Activated naive CD4-positive, alpha-beta T cell treated with anti-CD3 and anti-CD28 coated beads, Interleukin-2, amount 10 ng/mL, durations not matched to agents 7 days and 5 days (primary cell): ENCODE measurements around the gene GPATCH8.

Experiments used
- CTCF ChIA-PET: fragments of 350-600 bp; sonication (Branson Sonifier 250); formaldehyde crosslinking; loops from one replicate; lab custom pipeline; 2021; ENCODE audit warnings: antibody characterized with exemption; lab: Charles Lee
- DNase-seq: peaks from one replicate; pipeline ENCODE4 v3.0.0-alpha.2; 2020
- H3K27ac Mint-ChIP-seq: one replicate; pipeline ENCODE4 v1.8.0; 2021; ENCODE audit warnings: mild to moderate bottlenecking, moderate library complexity, mixed read lengths
- H3K27me3 Mint-ChIP-seq: one replicate; pipeline ENCODE4 v1.8.0; 2021; ENCODE audit warnings: mild to moderate bottlenecking, mixed read lengths
- H3K36me3 Mint-ChIP-seq: one replicate; pipeline ENCODE4 v1.8.0; 2021; ENCODE audit warnings: mixed read lengths
- H3K4me1 Mint-ChIP-seq: one replicate; pipeline ENCODE4 v1.8.0; 2021; ENCODE audit warnings: mixed read lengths
- H3K4me3 Mint-ChIP-seq: one replicate; pipeline ENCODE4 v1.8.0; 2021; ENCODE audit warnings: mild to moderate bottlenecking, moderate library complexity, mixed read lengths
- H3K9me3 Mint-ChIP-seq: one replicate; pipeline ENCODE4 v1.8.0; 2021; ENCODE audit warnings: mixed read lengths

Gene GPATCH8

GRCh38 chr17:44451832-44452231 is 51.4 kb downstream of the GPATCH8 start:
- H3K36me3 Mint-ChIP-seq = peaks cover 2% of the 10 kb centered on the region
- H3K4me1 Mint-ChIP-seq = peaks cover 4% of the 10 kb centered on the region
- no peaks in the 10 kb centered on the region for H3K27me3 Mint-ChIP-seq
- no peak overlapping the region for H3K27ac Mint-ChIP-seq
- H3K9me3 Mint-ChIP-seq = no peaks in the 10 kb centered on the region
- CTCF ChIA-PET = no interaction called here
- no peak overlapping the region for H3K4me3 Mint-ChIP-seq
- DNase-seq = no peak

- H3K36me3 Mint-ChIP-seq = peaks cover 2% of the 10 kb centered on the region
- H3K27ac Mint-ChIP-seq = no peak overlapping the region
- DNase-seq = no peak
- peaks cover 4% of the 10 kb centered on the region for H3K4me1 Mint-ChIP-seq
- H3K27me3 Mint-ChIP-seq = no peaks in the 10 kb centered on the region
- H3K9me3 Mint-ChIP-seq = no peaks in the 10 kb centered on the region
- H3K4me3 Mint-ChIP-seq = no peak overlapping the region
- CTCF ChIA-PET = no interaction called here
Measured at GRCh38 chr17:44451016-44451627, 52.1 kb downstream of the GPATCH8 start.

- Mint-ChIP-seq H3K4me3 (no peak overlapping the region), H3K27ac (no peak overlapping the region), H3K27me3 (no peaks in the 10 kb centered on the region), H3K36me3 (peaks cover 2% of the 10 kb centered on the region), H3K9me3 (no peaks in the 10 kb centered on the region), H3K4me1 (peaks cover 4% of the 10 kb centered on the region)
- DNase-seq = no peak
- CTCF ChIA-PET = no interaction called here
Measured at GRCh38 chr17:44448412-44448811, 54.8 kb downstream of the GPATCH8 start.

GRCh38 chr17:44444735-44445105 is 58.5 kb downstream of the GPATCH8 start:
- Mint-ChIP-seq H3K27me3 (no peaks in the 10 kb centered on the region), H3K9me3 (no peaks in the 10 kb centered on the region), H3K27ac (no peak overlapping the region), H3K4me3 (no peak overlapping the region), H3K36me3 (peaks cover 5% of the 10 kb centered on the region), H3K4me1 (peaks cover 4% of the 10 kb centered on the region)
- no peak for DNase-seq
- CTCF ChIA-PET = no interaction called here

- no peak overlapping the region for H3K4me3 Mint-ChIP-seq
- DNase-seq = no peak
- peaks cover 10% of the 10 kb centered on the region for H3K36me3 Mint-ChIP-seq
- peaks cover 14% of the 10 kb centered on the region for H3K4me1 Mint-ChIP-seq
- H3K27ac Mint-ChIP-seq = no peak overlapping the region
- CTCF ChIA-PET = no interaction called here
- H3K9me3 Mint-ChIP-seq = no peaks in the 10 kb centered on the region
- H3K27me3 Mint-ChIP-seq = no peaks in the 10 kb centered on the region
Measured at GRCh38 chr17:44442806-44443205, 60.4 kb downstream of the GPATCH8 start.

- peaks cover 21% of the 10 kb centered on the region for H3K36me3 Mint-ChIP-seq
- no peak overlapping the region for H3K4me3 Mint-ChIP-seq
Measured at GRCh38 chr17:44439168-44439567, 64.0 kb downstream of the GPATCH8 start.

GRCh38 chr17:44438636-44439035 is 64.6 kb downstream of the GPATCH8 start:
- no peak overlapping the region for H3K4me3 Mint-ChIP-seq
- DNase-seq = no peak
- no peaks in the 10 kb centered on the region for H3K27me3 Mint-ChIP-seq
- H3K4me1 Mint-ChIP-seq = peaks cover 14% of the 10 kb centered on the region
- no peak overlapping the region for H3K27ac Mint-ChIP-seq
- H3K9me3 Mint-ChIP-seq = no peaks in the 10 kb centered on the region
- peaks cover 23% of the 10 kb centered on the region for H3K36me3 Mint-ChIP-seq
- CTCF ChIA-PET = interaction anchor here (0.6 kb wide), 1 partner anchor 9 kb away, joined by 3 read pairs; no protein-coding TSS in a partner anchor

More at GRCh38 chr17:44439168-44439567, 64.0 kb downstream of the GPATCH8 start:
- Mint-ChIP-seq H3K4me1 (peaks cover 14% of the 10 kb centered on the region), H3K9me3 (no peaks in the 10 kb centered on the region), H3K27me3 (no peaks in the 10 kb centered on the region), H3K27ac (no peak overlapping the region)
- CTCF ChIA-PET = interaction anchor here (0.6 kb wide), 1 partner anchor 8 kb away, joined by 3 read pairs; no protein-coding TSS in a partner anchor
- no peak for DNase-seq

- H3K36me3 Mint-ChIP-seq = peaks cover 38% of the 10 kb centered on the region
- H3K27me3 Mint-ChIP-seq = no peaks in the 10 kb centered on the region
- no peak overlapping the region for H3K4me3 Mint-ChIP-seq
- H3K4me1 Mint-ChIP-seq = peaks cover 14% of the 10 kb centered on the region
- no peak for DNase-seq
- CTCF ChIA-PET = interaction anchor here (0.6 kb wide), 1 partner anchor 31 kb away, joined by 3 read pairs; no protein-coding TSS in a partner anchor
- no peak overlapping the region for H3K27ac Mint-ChIP-seq
- H3K9me3 Mint-ChIP-seq = no peaks in the 10 kb centered on the region
Measured at GRCh38 chr17:44436336-44436735, 66.9 kb downstream of the GPATCH8 start.

- H3K9me3 Mint-ChIP-seq = no peaks in the 10 kb centered on the region
- no peaks in the 10 kb centered on the region for H3K27me3 Mint-ChIP-seq
- CTCF ChIA-PET = no interaction called here
- H3K27ac Mint-ChIP-seq = no peak overlapping the region
- H3K4me1 Mint-ChIP-seq = no peaks in the 10 kb centered on the region
- peaks cover 33% of the 10 kb centered on the region for H3K36me3 Mint-ChIP-seq
- H3K4me3 Mint-ChIP-seq = no peak overlapping the region
- DNase-seq = no peak
Measured at GRCh38 chr17:44432254-44433157, 70.7 kb downstream of the GPATCH8 start.

- H3K4me1 Mint-ChIP-seq = peaks cover 7% of the 10 kb centered on the region
- H3K9me3 Mint-ChIP-seq = no peaks in the 10 kb centered on the region
- DNase-seq = no peak
- H3K27ac Mint-ChIP-seq = peak overlapping the region; percentile 7
- CTCF ChIA-PET = no interaction called here
- H3K36me3 Mint-ChIP-seq = peaks cover 29% of the 10 kb centered on the region
- no peak overlapping the region for H3K4me3 Mint-ChIP-seq
- H3K27me3 Mint-ChIP-seq = no peaks in the 10 kb centered on the region
Measured at GRCh38 chr17:44424828-44425461, 78.3 kb downstream of the GPATCH8 start.

- no peak for DNase-seq
- H3K27me3 Mint-ChIP-seq = no peaks in the 10 kb centered on the region
- H3K9me3 Mint-ChIP-seq = no peaks in the 10 kb centered on the region
- H3K4me3 Mint-ChIP-seq = no peak overlapping the region
- H3K36me3 Mint-ChIP-seq = peaks cover 18% of the 10 kb centered on the region
- no peak overlapping the region for H3K27ac Mint-ChIP-seq
- CTCF ChIA-PET = no interaction called here
- no peaks in the 10 kb centered on the region for H3K4me1 Mint-ChIP-seq
Measured at GRCh38 chr17:44417553-44417952, 85.7 kb downstream of the GPATCH8 start.

- Mint-ChIP-seq H3K27me3 (no peaks in the 10 kb centered on the region), H3K27ac (no peak overlapping the region), H3K4me1 (no peaks in the 10 kb centered on the region), H3K36me3 (peaks cover 18% of the 10 kb centered on the region), H3K4me3 (no peak overlapping the region), H3K9me3 (no peaks in the 10 kb centered on the region)
- no peak for DNase-seq
- CTCF ChIA-PET = no interaction called here
Measured at GRCh38 chr17:44416558-44417289, 86.5 kb downstream of the GPATCH8 start.

GRCh38 chr17:44414394-44415155 is 88.6 kb downstream of the GPATCH8 start:
- Mint-ChIP-seq H3K9me3 (no peaks in the 10 kb centered on the region), H3K4me3 (no peak overlapping the region), H3K36me3 (peaks cover 12% of the 10 kb centered on the region), H3K4me1 (no peaks in the 10 kb centered on the region), H3K27me3 (no peaks in the 10 kb centered on the region), H3K27ac (no peak overlapping the region)
- DNase-seq = no peak
- CTCF ChIA-PET = no interaction called here
